Astrocyte of the spinal cord (primary cell): ENCODE results near the gene PCP4L1.

Source experiments
- DNase-seq: peaks from one replicate; pipeline ENCODE4 v3.0.0; 2011; ENCODE audit warnings: low read depth, low spot score
- H3K4me3 ChIP-seq: 2 replicates; pipeline ENCODE4 v1.5.1; 2011; ENCODE audit warnings: low read depth, mild to moderate bottlenecking, low read length, moderate library complexity
- in situ Hi-C: cut with HindIII; loops from 2 replicates; pipeline ENCODE4 v1.10.0; 2017; ENCODE audit warnings: low sequenced_read_pairs
- TF ChIP-seq, protein P1 (sequence below): IDR thresholded peaks from 2 replicates; pipeline ENCODE4 v1.5.1; 2012; ENCODE audit warnings: low read depth, mild to moderate bottlenecking, low read length, inconsistent platforms

The PCP4L1 gene

DNA sequence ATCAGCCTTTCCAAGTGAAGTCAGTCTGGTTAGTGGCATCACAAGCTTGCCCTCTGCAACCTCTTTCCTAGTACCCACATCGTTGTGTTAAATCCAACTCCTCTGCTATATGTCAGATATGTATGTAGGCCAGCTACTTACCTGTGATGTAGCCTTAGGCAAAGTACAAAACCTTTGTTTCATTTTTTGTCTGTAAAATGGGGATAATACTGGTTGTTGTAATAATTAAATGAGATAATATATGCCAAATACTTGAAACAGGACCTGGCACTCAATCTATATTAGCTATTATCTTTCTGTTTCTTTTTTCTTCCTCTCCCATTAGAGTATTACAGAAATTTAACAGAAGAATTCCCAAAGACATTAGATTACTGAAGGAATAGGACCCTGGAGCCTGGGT lies 1.2 kb downstream of the PCP4L1 start:
- TF ChIP-seq, protein P1, sequence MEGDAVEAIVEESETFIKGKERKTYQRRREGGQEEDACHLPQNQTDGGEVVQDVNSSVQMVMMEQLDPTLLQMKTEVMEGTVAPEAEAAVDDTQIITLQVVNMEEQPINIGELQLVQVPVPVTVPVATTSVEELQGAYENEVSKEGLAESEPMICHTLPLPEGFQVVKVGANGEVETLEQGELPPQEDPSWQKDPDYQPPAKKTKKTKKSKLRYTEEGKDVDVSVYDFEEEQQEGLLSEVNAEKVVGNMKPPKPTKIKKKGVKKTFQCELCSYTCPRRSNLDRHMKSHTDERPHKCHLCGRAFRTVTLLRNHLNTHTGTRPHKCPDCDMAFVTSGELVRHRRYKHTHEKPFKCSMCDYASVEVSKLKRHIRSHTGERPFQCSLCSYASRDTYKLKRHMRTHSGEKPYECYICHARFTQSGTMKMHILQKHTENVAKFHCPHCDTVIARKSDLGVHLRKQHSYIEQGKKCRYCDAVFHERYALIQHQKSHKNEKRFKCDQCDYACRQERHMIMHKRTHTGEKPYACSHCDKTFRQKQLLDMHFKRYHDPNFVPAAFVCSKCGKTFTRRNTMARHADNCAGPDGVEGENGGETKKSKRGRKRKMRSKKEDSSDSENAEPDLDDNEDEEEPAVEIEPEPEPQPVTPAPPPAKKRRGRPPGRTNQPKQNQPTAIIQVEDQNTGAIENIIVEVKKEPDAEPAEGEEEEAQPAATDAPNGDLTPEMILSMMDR: no peak
- no peak overlapping the region for H3K4me3 ChIP-seq
- DNase-seq: no peak
- in situ Hi-C loops: no loop called here

DNA sequence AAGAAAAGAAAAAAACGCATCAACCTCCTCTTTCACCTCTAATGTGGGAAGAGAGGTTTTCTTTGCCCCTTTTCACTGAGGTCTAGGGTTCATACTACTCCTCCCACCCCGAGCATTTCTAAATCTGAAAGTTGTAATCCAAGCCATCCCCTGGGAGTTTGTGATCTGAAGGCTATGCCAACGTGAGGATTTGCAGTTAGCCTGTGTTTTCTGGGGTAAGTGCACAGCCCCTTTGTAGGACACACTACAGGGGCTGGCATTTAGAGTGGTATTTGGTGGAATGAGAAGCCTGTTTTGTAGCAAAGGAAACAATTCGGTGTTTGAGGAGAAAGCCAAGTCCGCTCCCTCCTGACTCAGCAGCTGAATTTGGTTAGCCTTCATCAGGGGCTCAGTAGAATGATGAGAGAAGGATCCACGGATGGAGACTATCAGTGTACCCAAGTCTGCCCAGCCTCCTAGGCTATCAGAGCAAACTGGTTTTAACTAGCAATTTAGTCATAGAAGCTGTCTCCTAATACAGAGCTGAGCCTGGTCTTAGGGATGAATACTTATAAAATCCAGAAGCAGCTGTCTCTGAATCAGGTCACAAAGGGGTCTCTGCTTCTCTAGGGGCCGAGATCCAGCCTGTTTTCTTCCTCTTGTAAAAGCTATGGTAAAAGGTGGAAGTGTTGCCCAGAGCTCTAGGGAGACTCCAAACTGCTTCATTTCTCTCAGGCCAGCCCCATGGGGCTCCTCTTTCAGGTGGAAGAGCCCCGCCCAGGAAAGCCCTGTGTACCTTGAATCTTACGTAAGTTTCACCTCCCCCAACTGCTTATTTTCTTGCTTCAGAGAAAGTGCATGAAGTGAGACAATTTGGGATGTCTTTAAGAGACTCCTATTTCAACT lies 2.1 kb downstream of the PCP4L1 start:
- TF ChIP-seq, protein P1: no peak
- no peak overlapping the region for H3K4me3 ChIP-seq
- in situ Hi-C loops: no loop called here
- no peak for DNase-seq

DNA sequence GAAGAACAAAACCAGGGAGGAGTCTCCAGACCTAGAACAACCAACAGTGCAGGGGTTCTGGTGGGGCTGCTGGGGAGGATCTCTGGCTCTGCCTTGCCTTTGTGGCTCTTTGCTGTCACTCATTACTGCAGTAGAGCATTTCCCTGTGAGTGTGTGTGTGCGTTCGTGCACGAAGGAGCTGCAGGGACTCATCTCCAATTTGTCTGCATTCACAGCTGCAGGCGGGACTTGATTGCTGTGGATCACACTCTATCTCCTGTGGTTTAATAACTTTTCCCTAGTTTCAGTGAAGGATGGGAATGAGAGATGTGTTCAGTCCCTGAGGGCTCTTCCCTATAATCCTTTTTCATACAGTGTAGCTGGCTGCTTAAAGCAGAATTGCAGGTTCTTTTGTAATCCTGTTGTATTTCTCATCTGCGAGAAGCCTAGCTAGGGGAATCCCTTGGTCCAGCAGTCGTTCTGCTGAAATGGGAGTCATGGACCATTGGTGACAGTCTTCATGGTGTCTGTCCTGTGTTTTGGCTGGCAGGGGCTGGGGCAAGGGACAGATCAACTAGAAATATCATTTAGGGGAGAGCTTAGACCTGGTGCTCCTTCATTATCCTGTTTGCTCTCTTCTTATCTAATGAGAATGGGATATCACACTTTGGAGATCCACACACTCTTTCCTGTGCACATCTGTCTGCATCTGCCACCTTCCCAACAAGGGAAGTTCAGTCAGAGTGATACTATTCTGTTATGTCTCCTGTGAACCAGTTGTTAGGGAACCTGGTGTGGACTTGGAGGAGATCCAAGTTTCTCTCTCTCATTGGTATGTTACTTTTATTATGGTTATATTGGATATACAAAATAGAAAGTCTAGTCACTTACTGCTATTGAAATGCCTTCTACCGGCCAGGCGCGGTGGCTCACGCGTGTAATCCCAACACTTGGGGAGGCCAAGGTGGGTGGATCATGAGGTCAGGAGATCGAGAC lies 3.0 kb downstream of the PCP4L1 start:
- H3K4me3 ChIP-seq: no peak overlapping the region
- DNase-seq: peak; percentile 7
- TF ChIP-seq, protein P1: no peak
- in situ Hi-C loops: no loop called here

DNA sequence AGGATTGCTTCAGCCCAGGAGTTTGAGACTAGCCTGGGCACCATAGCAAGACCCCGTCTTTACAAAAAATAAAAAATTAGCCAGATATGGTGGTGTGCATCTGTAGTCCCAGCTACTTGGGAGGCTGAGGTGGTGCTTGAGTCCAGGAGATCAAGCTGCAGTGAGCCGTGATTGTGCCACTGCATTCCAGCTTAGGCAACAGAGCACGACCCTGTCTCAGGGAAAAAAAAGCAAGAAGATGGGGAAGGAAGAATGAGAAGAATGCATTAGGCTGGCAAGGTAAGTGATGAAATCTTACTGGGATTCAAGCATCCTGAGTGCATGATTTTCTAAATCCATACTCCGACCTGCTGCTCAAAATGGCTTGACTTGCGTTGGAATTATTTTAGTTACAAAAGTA lies 6.8 kb downstream of the PCP4L1 start:
- in situ Hi-C loops: no loop called here
- no peak overlapping the region for H3K4me3 ChIP-seq
- DNase-seq: no peak
- TF ChIP-seq, protein P1: no peak

DNA sequence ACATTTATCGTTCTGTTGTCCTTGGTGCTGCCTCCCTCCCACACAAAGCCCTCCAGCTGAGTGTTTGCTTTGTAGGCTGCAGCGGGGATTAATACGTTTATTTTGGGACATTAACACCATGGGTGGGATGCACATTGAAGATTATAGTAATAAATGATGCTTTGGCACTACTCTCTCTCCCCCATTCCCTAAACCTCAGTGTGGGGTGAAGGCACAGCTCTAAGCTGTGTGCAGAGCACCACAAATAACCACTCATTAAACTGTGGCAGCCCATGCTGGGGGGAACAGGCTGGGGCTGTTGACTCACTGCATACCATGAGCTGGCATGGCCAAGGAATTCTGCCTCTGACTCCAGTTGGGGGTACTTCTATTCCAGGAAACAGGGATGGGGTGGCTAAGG lies 7.7 kb downstream of the PCP4L1 start:
- TF ChIP-seq, protein P1: no peak
- DNase-seq: no peak

DNA sequence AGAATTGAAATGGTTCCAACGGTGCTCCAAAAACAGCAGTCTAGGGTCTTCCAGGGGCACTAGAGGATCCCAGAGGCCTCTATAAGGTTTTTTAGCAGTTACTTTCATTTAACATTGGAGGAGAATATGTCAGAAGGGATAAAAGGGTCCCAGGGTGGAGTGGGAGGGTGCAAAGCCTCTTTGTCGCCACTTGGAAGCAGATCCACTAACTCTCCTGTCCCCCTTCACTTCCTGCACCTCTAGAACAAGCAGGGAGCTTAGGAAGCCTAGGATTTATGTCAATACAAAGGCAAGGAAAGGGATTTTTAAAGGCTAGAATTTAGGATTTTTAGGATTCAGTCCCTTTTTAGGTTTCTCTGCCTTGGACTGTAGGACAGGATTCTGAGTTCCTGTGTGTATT lies 8.3 kb downstream of the PCP4L1 start:
- TF ChIP-seq, protein P1: no peak
- in situ Hi-C loops: no loop called here
- H3K4me3 ChIP-seq: no peak overlapping the region
- no peak for DNase-seq

More for the DNA sequence above, 7.7 kb downstream of the PCP4L1 start:
- in situ Hi-C loops: no loop called here
- no peak overlapping the region for H3K4me3 ChIP-seq
